Suprapubic skin (tissue), 4 donors: ENCODE data around the gene MAGI1. TPM values are rescaled to one million over a fixed set of nuclear protein-coding genes. Genes with fewer than 3 reads are reported as not detected.

ENCODE experiments used
- DNase-seq, 2 donors: peaks; one replicate each; pipeline ENCODE4 v3.0.0-alpha.2; 2019; ENCODE audit warnings: low spot score in 2 of 2
- H3K27ac ChIP-seq: fragments of 200-600 bp; sonication (generic); one replicate; pipeline ENCODE4 v1.5.1; 2019
- H3K27me3 ChIP-seq: fragments of 200-600 bp; sonication (generic); one replicate; pipeline ENCODE4 v1.5.1; 2019
- H3K36me3 ChIP-seq: fragments of 200-600 bp; sonication (generic); one replicate; pipeline ENCODE4 v1.5.1; 2019
- H3K4me1 ChIP-seq: fragments of 200-600 bp; sonication (generic); one replicate; pipeline ENCODE4 v1.5.1; 2019
- H3K4me3 ChIP-seq: fragments of 200-600 bp; sonication (generic); one replicate; pipeline ENCODE4 v1.5.1; 2019; ENCODE audit warnings: mild to moderate bottlenecking
- H3K9me3 ChIP-seq: fragments of 200-600 bp; sonication (generic); one replicate; pipeline ENCODE4 v1.5.1; 2019
- EP300 ChIP-seq: sonication (generic); formaldehyde crosslinking; IDR thresholded peaks from one replicate; pipeline ENCODE4 v1.6.1; 2017; ENCODE audit warnings: antibody characterized with exemption
- POLR2A ChIP-seq, 2 donors: fragments of 450-650 bp; IDR thresholded peaks; one replicate each; pipeline ENCODE4 v1.6.1; 2017; ENCODE audit warnings: antibody characterized with exemption in 2 of 2, mild to moderate bottlenecking in 2 of 2, moderate library complexity in 2 of 2
- POLR2AphosphoS5 ChIP-seq, 3 donors: sonication (generic); formaldehyde crosslinking; IDR thresholded peaks; one replicate each; pipeline ENCODE4 v1.6.1; 2017; ENCODE audit warnings: antibody characterized with exemption in 3 of 3
- WGBS: methylation state at CpG from one replicate; pipeline ENCODE4 v1.1.5; 2018; 5-methylcytosine and 5-hydroxymethylcytosine counted together
- total RNA-seq, 4 donors: library from RNA; depleted of rRNA; stranded (reverse); fragments of >200 nt; gene quantifications; one replicate each; pipeline ENCODE4 v1.1.0, GENCODE V29; 2016
- TF ChIP-seq, protein P1 (sequence below), 2 donors: fragments of 200-600 bp in 1 of 2; fragments of 450-650 bp in 1 of 2; sonication (generic) in 1 of 2; IDR thresholded peaks; one replicate each; pipeline ENCODE4 v1.5.1; 2016 to 2019; ENCODE audit warnings: antibody characterized with exemption in 2 of 2, mild to moderate bottlenecking in 1 of 2, moderate library complexity in 1 of 2

MAGI1 gene
- total RNA-seq, 4 donors from 2014 or later = 37.9 to 71.5 (median 48.6) TPM

DNA sequence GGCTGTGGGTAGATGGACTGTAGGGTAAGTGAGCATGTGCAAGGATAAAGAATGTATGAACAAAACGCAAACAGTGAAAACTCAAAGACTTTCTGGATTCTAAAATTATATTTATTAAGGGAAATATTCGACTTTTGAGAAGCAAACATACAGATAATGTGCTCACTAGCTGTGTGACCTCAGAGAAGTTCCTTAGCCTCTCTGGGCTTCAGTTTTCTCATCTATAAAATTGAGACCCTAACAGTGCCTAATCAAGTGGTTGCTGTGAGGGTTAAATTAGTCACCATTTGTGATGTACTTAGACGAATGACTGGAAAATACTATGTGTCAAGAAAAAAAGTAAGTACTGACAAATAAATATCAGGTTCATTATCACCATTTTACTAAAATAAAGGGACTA lies 261.7 kb downstream of the MAGI1 start:
- Histone ChIP-seq H3K4me3 (no peak overlapping the region), H3K27me3 (no peaks in the 10 kb centered on the region), H3K4me1 (peaks cover 3% of the 10 kb centered on the region), H3K27ac (no peak overlapping the region), H3K9me3 (no peaks in the 10 kb centered on the region), H3K36me3 (no peaks in the 10 kb centered on the region)
- 86% methylated on average over 3 of the region's 3 CpGs for WGBS
- no peak for DNase-seq
- TF ChIP-seq POLR2AphosphoS5 (IDR thresholded peaks at IDR 0.05) (no peak), POLR2A (IDR thresholded peaks at IDR 0.05) (no peak), EP300 (no peak)
- TF ChIP-seq, protein P1, sequence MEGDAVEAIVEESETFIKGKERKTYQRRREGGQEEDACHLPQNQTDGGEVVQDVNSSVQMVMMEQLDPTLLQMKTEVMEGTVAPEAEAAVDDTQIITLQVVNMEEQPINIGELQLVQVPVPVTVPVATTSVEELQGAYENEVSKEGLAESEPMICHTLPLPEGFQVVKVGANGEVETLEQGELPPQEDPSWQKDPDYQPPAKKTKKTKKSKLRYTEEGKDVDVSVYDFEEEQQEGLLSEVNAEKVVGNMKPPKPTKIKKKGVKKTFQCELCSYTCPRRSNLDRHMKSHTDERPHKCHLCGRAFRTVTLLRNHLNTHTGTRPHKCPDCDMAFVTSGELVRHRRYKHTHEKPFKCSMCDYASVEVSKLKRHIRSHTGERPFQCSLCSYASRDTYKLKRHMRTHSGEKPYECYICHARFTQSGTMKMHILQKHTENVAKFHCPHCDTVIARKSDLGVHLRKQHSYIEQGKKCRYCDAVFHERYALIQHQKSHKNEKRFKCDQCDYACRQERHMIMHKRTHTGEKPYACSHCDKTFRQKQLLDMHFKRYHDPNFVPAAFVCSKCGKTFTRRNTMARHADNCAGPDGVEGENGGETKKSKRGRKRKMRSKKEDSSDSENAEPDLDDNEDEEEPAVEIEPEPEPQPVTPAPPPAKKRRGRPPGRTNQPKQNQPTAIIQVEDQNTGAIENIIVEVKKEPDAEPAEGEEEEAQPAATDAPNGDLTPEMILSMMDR (IDR thresholded peaks at IDR 0.05) = no peak

DNA sequence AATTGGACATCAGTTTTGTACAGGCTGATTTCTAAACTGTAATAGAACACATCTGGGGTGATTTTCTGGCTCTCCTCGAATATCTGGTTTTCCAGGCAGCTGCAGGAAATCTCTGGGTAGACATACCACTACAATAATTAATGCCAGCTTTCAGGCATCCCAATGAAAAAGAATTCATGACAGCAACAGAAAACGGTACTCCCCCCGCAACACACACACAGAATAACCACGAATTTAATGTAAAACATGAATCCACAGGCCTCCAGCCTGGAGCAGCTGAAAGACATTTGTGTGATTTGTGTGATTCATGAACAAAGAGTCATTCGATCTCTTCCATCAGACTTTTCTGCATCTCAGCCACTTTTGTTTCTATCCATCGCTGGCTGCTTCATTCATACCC lies 262.2 kb downstream of the MAGI1 start:
- no peak for DNase-seq
- Histone ChIP-seq H3K36me3 (no peaks in the 10 kb centered on the region), H3K4me3 (no peak overlapping the region)

GRCh38 chr3:65776081-65776480 lies 262.6 kb downstream of the MAGI1 start:
- Histone ChIP-seq H3K27me3 (no peaks in the 10 kb centered on the region), H3K36me3 (no peaks in the 10 kb centered on the region), H3K9me3 (no peaks in the 10 kb centered on the region), H3K4me3 (no peak overlapping the region), H3K27ac (no peak overlapping the region), H3K4me1 (peaks cover 3% of the 10 kb centered on the region)
- DNase-seq = no peak
- TF ChIP-seq POLR2AphosphoS5 (IDR thresholded peaks at IDR 0.05) (no peak), POLR2A (IDR thresholded peaks at IDR 0.05) (no peak), EP300 (no peak)
- TF ChIP-seq, protein P1 (IDR thresholded peaks at IDR 0.05) = no peak

More for the DNA sequence above, 262.2 kb downstream of the MAGI1 start:
- Histone ChIP-seq H3K4me1 (peaks cover 3% of the 10 kb centered on the region), H3K9me3 (no peaks in the 10 kb centered on the region), H3K27ac (no peak overlapping the region), H3K27me3 (no peaks in the 10 kb centered on the region)
- WGBS = 56% methylated on average over 6 of the region's 6 CpGs
- TF ChIP-seq POLR2A (IDR thresholded peaks at IDR 0.05) (no peak), POLR2AphosphoS5 (IDR thresholded peaks at IDR 0.05) (no peak)
- TF ChIP-seq, protein P1 (IDR thresholded peaks at IDR 0.05) = no peak

DNA sequence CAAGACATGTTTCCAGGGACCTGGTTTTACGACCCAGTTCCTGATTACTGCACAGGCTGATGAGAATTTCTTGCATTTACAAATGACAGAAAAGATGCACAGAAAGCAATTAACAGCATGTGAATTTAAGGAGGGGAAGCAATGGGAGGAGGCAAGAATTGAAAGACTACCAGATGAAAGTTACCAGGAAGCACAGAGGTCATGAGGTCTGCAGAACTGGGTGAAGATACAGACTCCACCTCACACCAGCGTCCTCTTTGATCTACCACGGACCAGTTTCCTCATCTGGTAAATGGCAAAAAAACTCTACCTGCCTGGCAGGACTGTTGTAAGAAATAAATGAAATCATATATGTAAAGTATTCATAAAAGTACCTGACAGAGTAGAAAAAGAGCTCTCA lies 266.0 kb downstream of the MAGI1 start:
- no peak for TF ChIP-seq POLR2AphosphoS5 (IDR thresholded peaks at IDR 0.05)
- no peak overlapping the region for H3K4me3 ChIP-seq
- H3K36me3 ChIP-seq = no peaks in the 10 kb centered on the region
- no peaks in the 10 kb centered on the region for H3K27me3 ChIP-seq
- no peaks in the 10 kb centered on the region for H3K9me3 ChIP-seq
- no peak for DNase-seq
- H3K27ac ChIP-seq = no peak overlapping the region
- peaks cover 3% of the 10 kb centered on the region for H3K4me1 ChIP-seq
- 82% methylated on average over 3 of the region's 3 CpGs for WGBS

DNA sequence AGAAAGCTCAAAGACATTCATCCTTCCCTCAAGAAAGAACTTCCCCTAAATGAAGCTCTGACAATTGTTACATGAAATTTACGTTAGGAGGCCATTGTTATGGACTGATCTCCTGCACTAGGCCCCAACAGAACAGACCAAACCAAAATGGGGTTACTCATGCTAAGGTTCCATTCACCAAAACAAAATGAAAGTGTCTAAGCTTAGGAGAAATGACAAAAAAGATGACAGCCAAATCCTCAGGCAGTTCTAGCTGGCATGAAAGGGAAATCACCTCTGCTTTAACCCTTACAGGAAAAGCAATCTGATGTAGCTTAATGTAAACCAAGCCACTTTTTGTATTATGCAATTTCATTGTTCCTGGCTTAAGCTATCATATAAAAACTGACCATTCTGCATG lies 271.2 kb downstream of the MAGI1 start:
- no peak for DNase-seq
- WGBS = 86% methylated on average over 1 of the region's 1 CpG
- H3K4me1 ChIP-seq = no peaks in the 10 kb centered on the region
- H3K27me3 ChIP-seq = no peaks in the 10 kb centered on the region
- H3K4me3 ChIP-seq = no peak overlapping the region
- no peak overlapping the region for H3K27ac ChIP-seq
- no peaks in the 10 kb centered on the region for H3K9me3 ChIP-seq
- TF ChIP-seq POLR2AphosphoS5 (IDR thresholded peaks at IDR 0.05) = no peak
- TF ChIP-seq EP300 = no peak
- no peak for TF ChIP-seq POLR2A (IDR thresholded peaks at IDR 0.05)
- TF ChIP-seq, protein P1 (IDR thresholded peaks at IDR 0.05) = no peak
- H3K36me3 ChIP-seq = no peaks in the 10 kb centered on the region

DNA sequence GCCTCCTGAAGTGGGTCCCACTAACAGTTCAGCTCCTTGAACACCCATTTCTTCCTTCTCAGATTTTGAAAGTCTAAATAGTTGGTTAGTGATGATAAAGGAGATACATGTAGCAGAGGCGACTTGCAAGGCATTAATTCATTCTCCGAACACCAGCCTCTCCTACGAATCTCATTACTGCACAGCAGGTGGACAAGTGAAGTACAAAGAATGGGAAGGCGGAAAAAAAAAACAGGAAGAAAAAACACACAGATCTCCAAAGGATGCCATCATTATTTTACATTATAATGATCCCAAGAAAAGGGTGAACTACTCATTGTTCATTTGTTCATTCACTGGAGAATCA lies 276.5 kb downstream of the MAGI1 start:
- 94% methylated on average over 4 of the region's 4 CpGs for WGBS
- peaks cover 5% of the 10 kb centered on the region for H3K4me1 ChIP-seq
- H3K9me3 ChIP-seq = no peaks in the 10 kb centered on the region

More for the DNA sequence above, 276.5 kb downstream of the MAGI1 start:
- Histone ChIP-seq H3K27ac (no peak overlapping the region), H3K4me3 (no peak overlapping the region), H3K27me3 (no peaks in the 10 kb centered on the region), H3K36me3 (no peaks in the 10 kb centered on the region)
- no peak for DNase-seq
- TF ChIP-seq, protein P1 (IDR thresholded peaks at IDR 0.05) = no peak
- TF ChIP-seq POLR2A (IDR thresholded peaks at IDR 0.05) (no peak), POLR2AphosphoS5 (IDR thresholded peaks at IDR 0.05) (no peak), EP300 (no peak)
